Esophagus squamous epithelium (tissue), 5 donors: ENCODE data around the gene MYO9B. TPM values are rescaled to one million over a fixed set of nuclear protein-coding genes. Genes with fewer than 3 reads are reported as not detected.
A peak's percentile ranks its signal among the peaks of the same experiment; 100 is the strongest.

Source experiments
- DNase-seq: peaks from one replicate; lab custom pipeline; 2025; lab: John Stamatoyannopoulos, UW
- H3K27ac ChIP-seq, 4 donors: fragments of 200-600 bp; sonication (generic); one replicate each; pipeline ENCODE4 v1.5.1; 2016 to 2019; ENCODE audit warnings: mild to moderate bottlenecking in 1 of 4
- H3K27me3 ChIP-seq, 4 donors: fragments of 200-600 bp; sonication (generic); 1 replicate in 3 of 4; 2 replicates in 1 of 4; pipeline versions ENCODE4 v1.5.1 to v1.6.0; 2017 to 2021; ENCODE audit warnings: antibody characterized with exemption in 1 of 4
- H3K36me3 ChIP-seq, 3 donors: fragments of 200-600 bp; sonication (generic); one replicate each; pipeline ENCODE4 v1.5.1; 2016 to 2019
- H3K4me1 ChIP-seq, 3 donors: fragments of 200-600 bp; sonication (generic); one replicate each; pipeline ENCODE4 v1.5.1; 2017 to 2019
- H3K4me3 ChIP-seq, 4 donors: fragments of 200-600 bp; sonication (generic); 1 replicate in 3 of 4; 2 replicates in 1 of 4; pipeline ENCODE4 v1.5.1; 2016 to 2019; ENCODE audit warnings: mild to moderate bottlenecking in 2 of 4, moderate library complexity in 1 of 4
- H3K9me3 ChIP-seq, 3 donors: fragments of 200-600 bp; sonication (generic); one replicate each; pipeline ENCODE4 v1.5.1; 2016 to 2019
- POLR2A ChIP-seq, 4 donors: fragments of 450-650 bp; IDR thresholded peaks; one replicate each; pipeline ENCODE4 v1.6.1; 2017; ENCODE audit warnings: antibody characterized with exemption in 4 of 4, mild to moderate bottlenecking in 4 of 4, moderate library complexity in 3 of 4
- WGBS, 2 donors: methylation state at CpG; one replicate each; pipeline ENCODE4 v1.1.5; 2018; 5-methylcytosine and 5-hydroxymethylcytosine counted together
- intact Hi-C: fragments of 100-400 bp; cut with DNase I; formaldehyde crosslinking; loops from one replicate; pipeline ENCODE4 v1.15.0; 2022
- total RNA-seq, 4 donors: library from RNA; depleted of rRNA; stranded (reverse); fragments of >200 nt; gene quantifications; one replicate each; pipeline ENCODE4 v1.1.0, GENCODE V29; 2016
- TF ChIP-seq, protein P1 (sequence below), 6 experiments: fragments of 450-650 bp in 4 of 6; fragments of 200-600 bp in 2 of 6; sonication (generic) in 2 of 6; IDR thresholded peaks; one replicate each; pipeline ENCODE4 v1.5.1; 2016 to 2019; ENCODE audit warnings: antibody characterized with exemption in 6 of 6, mild to moderate bottlenecking in 4 of 6, moderate library complexity in 4 of 6
- donor health status: DM: yes; HTN: yes; CAD: no.

MYO9B gene
- total RNA-seq, 4 donors from 2014 or later, result 25.5 to 60.5 (median 39.5) TPM

- Histone ChIP-seq H3K4me1 (peaks cover 24 to 56% (median 27%) of the 10 kb centered on the region in 3 donors), H3K27me3 (no peaks in the 10 kb centered on the region), H3K4me3 (peak overlapping the region in 1 of 4 donors; percentile 32), H3K9me3 (no peaks in the 10 kb centered on the region), H3K36me3 (peaks cover 0 to 50% (median 0%) of the 10 kb centered on the region in 3 donors), H3K27ac (peak overlapping the region; percentile 70 to 94 (median 83))
- intact Hi-C loops, result no loop called here
- DNase-seq, result no peak
- WGBS, 2 donors, result 47 to 60% methylated on average over 3 to 4 of the region's 4 CpGs
- TF ChIP-seq, protein P1, sequence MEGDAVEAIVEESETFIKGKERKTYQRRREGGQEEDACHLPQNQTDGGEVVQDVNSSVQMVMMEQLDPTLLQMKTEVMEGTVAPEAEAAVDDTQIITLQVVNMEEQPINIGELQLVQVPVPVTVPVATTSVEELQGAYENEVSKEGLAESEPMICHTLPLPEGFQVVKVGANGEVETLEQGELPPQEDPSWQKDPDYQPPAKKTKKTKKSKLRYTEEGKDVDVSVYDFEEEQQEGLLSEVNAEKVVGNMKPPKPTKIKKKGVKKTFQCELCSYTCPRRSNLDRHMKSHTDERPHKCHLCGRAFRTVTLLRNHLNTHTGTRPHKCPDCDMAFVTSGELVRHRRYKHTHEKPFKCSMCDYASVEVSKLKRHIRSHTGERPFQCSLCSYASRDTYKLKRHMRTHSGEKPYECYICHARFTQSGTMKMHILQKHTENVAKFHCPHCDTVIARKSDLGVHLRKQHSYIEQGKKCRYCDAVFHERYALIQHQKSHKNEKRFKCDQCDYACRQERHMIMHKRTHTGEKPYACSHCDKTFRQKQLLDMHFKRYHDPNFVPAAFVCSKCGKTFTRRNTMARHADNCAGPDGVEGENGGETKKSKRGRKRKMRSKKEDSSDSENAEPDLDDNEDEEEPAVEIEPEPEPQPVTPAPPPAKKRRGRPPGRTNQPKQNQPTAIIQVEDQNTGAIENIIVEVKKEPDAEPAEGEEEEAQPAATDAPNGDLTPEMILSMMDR (IDR thresholded peaks at IDR 0.05), result no peak
- no peak for TF ChIP-seq POLR2A (IDR thresholded peaks at IDR 0.05)
Observed at GRCh38 chr19:17108453-17108784, 32.8 kb downstream of the MYO9B start.

- H3K4me3 ChIP-seq, result no peak overlapping the region
- H3K27me3 ChIP-seq, result no peaks in the 10 kb centered on the region
- no peak for TF ChIP-seq POLR2A (IDR thresholded peaks at IDR 0.05)
- TF ChIP-seq, protein P1 (IDR thresholded peaks at IDR 0.05), result no peak
- H3K27ac ChIP-seq, result peak overlapping the region in 3 of 4 donors; percentile 76 to 88 (median 78)
- DNase-seq, result no peak
- no peaks in the 10 kb centered on the region for H3K9me3 ChIP-seq
- WGBS, 2 donors, result 83 to 85% methylated on average over 6 to 9 of the region's 9 CpGs
- peaks cover 0 to 41% (median 0%) of the 10 kb centered on the region in 3 donors for H3K36me3 ChIP-seq
- intact Hi-C loops, result no loop called here
- H3K4me1 ChIP-seq, result peaks cover 32 to 64% (median 36%) of the 10 kb centered on the region in 3 donors
Observed at GRCh38 chr19:17109300-17109699, 33.7 kb downstream of the MYO9B start.

GRCh38 chr19:17109962-17110598 is 34.5 kb downstream of the MYO9B start:
- Histone ChIP-seq H3K4me1 (peaks cover 37 to 71% (median 39%) of the 10 kb centered on the region in 3 donors), H3K4me3 (peak overlapping the region in 1 of 4 donors; percentile 12), H3K9me3 (no peaks in the 10 kb centered on the region), H3K36me3 (peaks cover 0 to 33% (median 0%) of the 10 kb centered on the region in 3 donors), H3K27ac (peak overlapping the region in 3 of 4 donors; percentile 76 to 88 (median 78)), H3K27me3 (no peaks in the 10 kb centered on the region)
- intact Hi-C loops, result no loop called here
- 77 to 79% methylated on average over 13 to 20 of the region's 26 CpGs for WGBS, 2 donors
- TF ChIP-seq POLR2A (IDR thresholded peaks at IDR 0.05), result no peak
- TF ChIP-seq, protein P1 (IDR thresholded peaks at IDR 0.05), result no peak
- DNase-seq, result peak; percentile 33

GRCh38 chr19:17110599-17110966 is 35.0 kb downstream of the MYO9B start:
- no peaks in the 10 kb centered on the region for H3K9me3 ChIP-seq
- intact Hi-C loops, result no loop called here

GRCh38 chr19:17111766-17112165 is 36.2 kb downstream of the MYO9B start:
- Histone ChIP-seq H3K27me3 (no peaks in the 10 kb centered on the region), H3K4me3 (no peak overlapping the region), H3K9me3 (no peaks in the 10 kb centered on the region), H3K27ac (peak overlapping the region in 1 of 4 donors; percentile 62), H3K4me1 (peaks cover 37 to 71% (median 39%) of the 10 kb centered on the region in 3 donors), H3K36me3 (peaks cover 0 to 19% (median 0%) of the 10 kb centered on the region in 3 donors)
- WGBS, 2 donors, result 66 to 88% methylated on average over 3 of the region's 3 CpGs
- no peak for TF ChIP-seq POLR2A (IDR thresholded peaks at IDR 0.05)
- TF ChIP-seq, protein P1 (IDR thresholded peaks at IDR 0.05), result no peak
- no peak for DNase-seq
- intact Hi-C loops, result no loop called here

More at GRCh38 chr19:17110599-17110966, 35.0 kb downstream of the MYO9B start:
- WGBS, 2 donors, result 90% methylated on average over 2 of the region's 10 CpGs; no CpG with 5 or more reads in 1 of the 2 donors
- no peak for TF ChIP-seq POLR2A (IDR thresholded peaks at IDR 0.05)
- TF ChIP-seq, protein P1 (IDR thresholded peaks at IDR 0.05), result no peak
- Histone ChIP-seq H3K27me3 (no peaks in the 10 kb centered on the region), H3K27ac (peak overlapping the region in 3 of 4 donors; percentile 76 to 88 (median 78)), H3K4me1 (peaks cover 37 to 71% (median 39%) of the 10 kb centered on the region in 3 donors), H3K36me3 (peaks cover 0 to 28% (median 0%) of the 10 kb centered on the region in 3 donors), H3K4me3 (no peak overlapping the region)
- DNase-seq, result no peak
